Muscle of leg (tissue), 16 donors: ENCODE results near the gene GBP1. TPM values are rescaled to one million over a fixed set of nuclear protein-coding genes. Genes with fewer than 3 reads are reported as not detected.

ENCODE experiments used
- DNase-seq: peaks from one replicate; pipeline ENCODE4 v3.0.0; 2013
- H3K27ac ChIP-seq: one replicate; pipeline ENCODE4 v1.5.1; 2013; ENCODE audit warnings: mild to moderate bottlenecking, low read length, control low read depth
- H3K27me3 ChIP-seq: one replicate; pipeline ENCODE4 v1.6.1; 2013; ENCODE audit warnings: low read length; ENCODE audit not compliant: control insufficient read depth, insufficient read depth
- H3K36me3 ChIP-seq: one replicate; pipeline ENCODE4 v1.6.1; 2013; ENCODE audit warnings: low read length; ENCODE audit not compliant: control insufficient read depth, insufficient read depth
- H3K4me1 ChIP-seq: one replicate; pipeline ENCODE4 v1.6.1; 2013; ENCODE audit warnings: low read length; ENCODE audit not compliant: control insufficient read depth, insufficient read depth
- H3K4me3 ChIP-seq: one replicate; pipeline ENCODE4 v1.5.1; 2013; ENCODE audit warnings: low read length, control low read depth
- H3K9me3 ChIP-seq: replicated peaks from 2 replicates; pipeline ENCODE4 v1.6.1; 2013; ENCODE audit warnings: low read depth, low read length; ENCODE audit not compliant: control insufficient read depth
- WGBS: methylation state at CpG from one replicate; pipeline ENCODE4 v1.1.5; 2013; ENCODE audit warnings: missing lambda C conversion rate; ENCODE audit not compliant: insufficient coverage; 5-methylcytosine and 5-hydroxymethylcytosine counted together
- long read RNA-seq, 11 donors: transcript quantifications; one replicate each; lab custom pipeline, GENCODE V29; 2026
- polyA plus RNA-seq, 8 donors: library from polyadenylated mRNA; unstranded; fragments of 120-200 nt; gene quantifications; one replicate each; pipeline versions ENCODE4 v1.2.1 to v1.2.3, GENCODE V29; 2013; ENCODE audit warnings: inconsistent platforms in 1 of 8, low replicate concordance in 1 of 8; ENCODE audit not compliant: insufficient read length in 8 of 8, insufficient read depth in 1 of 8
- total RNA-seq: library from RNA; stranded (reverse); fragments of 120-200 nt; gene quantifications from one replicate; pipeline ENCODE4 v1.2.4, GENCODE V29; 2013

The GBP1 gene, protein sequence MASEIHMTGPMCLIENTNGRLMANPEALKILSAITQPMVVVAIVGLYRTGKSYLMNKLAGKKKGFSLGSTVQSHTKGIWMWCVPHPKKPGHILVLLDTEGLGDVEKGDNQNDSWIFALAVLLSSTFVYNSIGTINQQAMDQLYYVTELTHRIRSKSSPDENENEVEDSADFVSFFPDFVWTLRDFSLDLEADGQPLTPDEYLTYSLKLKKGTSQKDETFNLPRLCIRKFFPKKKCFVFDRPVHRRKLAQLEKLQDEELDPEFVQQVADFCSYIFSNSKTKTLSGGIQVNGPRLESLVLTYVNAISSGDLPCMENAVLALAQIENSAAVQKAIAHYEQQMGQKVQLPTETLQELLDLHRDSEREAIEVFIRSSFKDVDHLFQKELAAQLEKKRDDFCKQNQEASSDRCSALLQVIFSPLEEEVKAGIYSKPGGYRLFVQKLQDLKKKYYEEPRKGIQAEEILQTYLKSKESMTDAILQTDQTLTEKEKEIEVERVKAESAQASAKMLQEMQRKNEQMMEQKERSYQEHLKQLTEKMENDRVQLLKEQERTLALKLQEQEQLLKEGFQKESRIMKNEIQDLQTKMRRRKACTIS
- total RNA-seq = 7.8 TPM
- 1 to 10 TPM; 3.0 to 7.8 (median 5.8) TPM for polyA plus RNA-seq
- long read RNA-seq, donor 1, partial matches to known transcripts = 0 of 1 reads
- long read RNA-seq, donor 1, other reads (novel, unspliced or antisense) = 0 of 1 reads
- long read RNA-seq, donor 2 = 0 reads
- long read RNA-seq, donor 3, partial matches to known transcripts = 0 of 4 reads
- long read RNA-seq, donor 3, other reads (novel, unspliced or antisense) = 0 of 4 reads
- long read RNA-seq, donor 4 = 0 reads
- long read RNA-seq, donor 5 = 0 reads
- long read RNA-seq, donor 6, partial matches to known transcripts = 0 of 1 reads
- long read RNA-seq, donor 6, other reads (novel, unspliced or antisense) = 0 of 1 reads
- long read RNA-seq, donor 7, partial matches to known transcripts = 0 of 1 reads
- long read RNA-seq, donor 7, other reads (novel, unspliced or antisense) = 0 of 1 reads
- long read RNA-seq, donor 8 = 0 reads
- long read RNA-seq, donor 9, partial matches to known transcripts = 0 of 1 reads
- long read RNA-seq, donor 9, other reads (novel, unspliced or antisense) = 0 of 1 reads
- long read RNA-seq, donor 10, partial matches to known transcripts = 0 of 1 reads
- long read RNA-seq, donor 10, other reads (novel, unspliced or antisense) = 0 of 1 reads
- long read RNA-seq, donor 11 = 0 reads

GRCh38 chr1:89065079-89065868, at the start of gene GBP1:
Gene GBP1, minus strand, starts transcription at chr1:89065208. Its CDS starts 1,974 bp downstream, at chr1:89063234.
- no CpG with 5 or more reads among the region's 4 CpGs for WGBS
- Histone ChIP-seq H3K36me3 (no peaks in the 10 kb centered on the region), H3K27ac (peak within 1 kb of the TSS; percentile 92), H3K4me3 (peak within 1 kb of the TSS; percentile 41), H3K9me3 (no peaks in the 10 kb centered on the region), H3K27me3 (no peaks in the 10 kb centered on the region), H3K4me1 (peaks cover 2% of the 10 kb centered on the region)
- DNase-seq = peak; percentile 92

DNA sequence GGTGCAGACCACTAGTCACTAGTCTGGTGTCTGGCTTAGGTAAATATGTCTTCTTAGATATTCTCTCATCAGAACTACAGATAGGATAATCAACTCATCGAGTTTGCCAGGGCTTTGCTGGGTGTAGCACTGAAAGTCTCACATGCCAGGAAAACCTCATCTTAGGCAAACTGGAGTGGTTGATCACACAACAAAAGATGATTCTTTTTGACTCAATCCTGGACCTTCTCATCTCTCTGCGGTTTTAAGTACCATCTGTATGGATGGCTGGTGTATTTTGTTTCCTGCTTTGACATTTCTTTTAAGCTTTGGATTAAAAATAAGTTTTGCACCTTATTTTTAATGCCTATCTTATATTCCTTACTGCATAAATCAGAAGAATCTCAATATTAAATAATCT, 49.7 kb upstream of the GBP1 start:
- no peaks in the 10 kb centered on the region for H3K36me3 ChIP-seq
- no peaks in the 10 kb centered on the region for H3K4me1 ChIP-seq

GRCh38 chr1:89112871-89113613, 48.0 kb upstream of the GBP1 start:
- Histone ChIP-seq H3K4me1 (no peaks in the 10 kb centered on the region), H3K27ac (no peak overlapping the region), H3K27me3 (no peaks in the 10 kb centered on the region), H3K36me3 (no peaks in the 10 kb centered on the region), H3K4me3 (no peak overlapping the region), H3K9me3 (no peaks in the 10 kb centered on the region)
- 50% methylated on average over 1 of the region's 5 CpGs for WGBS
- no peak for DNase-seq

More for the DNA sequence above, 49.7 kb upstream of the GBP1 start:
- no peak overlapping the region for H3K4me3 ChIP-seq
- no peak overlapping the region for H3K27ac ChIP-seq
- WGBS = no CpG with 5 or more reads among the region's 2 CpGs
- no peak for DNase-seq
- no peaks in the 10 kb centered on the region for H3K9me3 ChIP-seq
- H3K27me3 ChIP-seq = no peaks in the 10 kb centered on the region

GRCh38 chr1:89104687-89105086, 39.7 kb upstream of the GBP1 start:
- Histone ChIP-seq H3K9me3 (no peaks in the 10 kb centered on the region), H3K4me1 (no peaks in the 10 kb centered on the region), H3K27ac (no peak overlapping the region), H3K36me3 (no peaks in the 10 kb centered on the region), H3K4me3 (no peak overlapping the region), H3K27me3 (no peaks in the 10 kb centered on the region)
- WGBS = 91% methylated on average over 14 of the region's 17 CpGs
- DNase-seq = no peak

DNA sequence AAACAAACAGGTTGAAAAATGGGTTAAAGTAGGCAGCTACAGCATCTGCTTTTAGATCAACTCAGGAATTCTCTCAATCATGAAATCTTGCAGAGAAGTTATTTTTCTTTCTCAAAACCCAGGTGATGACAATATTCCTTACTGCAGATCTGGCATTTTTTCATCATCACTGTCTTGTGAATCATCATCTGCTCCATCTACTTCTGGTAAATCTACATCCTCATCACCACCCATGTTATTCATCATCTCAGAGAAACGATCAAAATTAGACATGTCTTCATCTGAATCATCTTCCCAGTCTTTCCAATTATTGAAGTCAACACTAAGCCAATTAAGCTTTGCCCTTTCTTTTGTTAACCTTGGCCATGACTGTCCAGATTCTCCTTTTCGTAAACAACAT, 39.1 kb upstream of the GBP1 start:
- no peak for DNase-seq
- no peaks in the 10 kb centered on the region for H3K27me3 ChIP-seq
- H3K9me3 ChIP-seq = no peaks in the 10 kb centered on the region
- H3K4me3 ChIP-seq = no peak overlapping the region
- no peaks in the 10 kb centered on the region for H3K4me1 ChIP-seq
- H3K36me3 ChIP-seq = no peaks in the 10 kb centered on the region
- no peak overlapping the region for H3K27ac ChIP-seq
- 100% methylated on average over 1 of the region's 2 CpGs for WGBS

- Histone ChIP-seq H3K27ac (no peak overlapping the region), H3K27me3 (no peaks in the 10 kb centered on the region), H3K9me3 (no peaks in the 10 kb centered on the region), H3K4me3 (no peak overlapping the region), H3K4me1 (no peaks in the 10 kb centered on the region), H3K36me3 (no peaks in the 10 kb centered on the region)
- DNase-seq = no peak
These were observed 37.0 kb upstream of the GBP1 start for GRCh38 chr1:89102021-89102420.

DNA sequence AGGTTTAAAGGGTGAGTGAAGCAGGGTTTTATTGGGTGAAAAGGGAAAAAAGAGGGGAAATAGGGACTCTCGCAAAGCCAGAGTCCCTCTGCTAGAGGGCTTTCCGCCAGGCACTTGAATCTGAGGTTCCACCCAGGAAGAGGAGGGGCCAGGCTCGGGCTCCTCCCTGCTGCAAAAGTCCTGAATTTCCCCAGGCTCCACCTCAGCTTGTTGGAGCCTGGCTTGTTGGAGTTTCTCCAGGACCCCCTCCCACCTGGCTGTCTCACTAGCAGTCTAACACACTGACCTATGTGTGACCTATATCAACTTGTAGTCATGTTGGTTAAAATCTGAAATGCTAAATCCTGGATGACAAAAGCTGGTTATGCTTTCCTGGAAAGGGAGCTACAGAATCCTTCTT, 35.4 kb upstream of the GBP1 start:
- H3K36me3 ChIP-seq = no peaks in the 10 kb centered on the region
- no peak overlapping the region for H3K4me3 ChIP-seq
- 100% methylated on average over 2 of the region's 3 CpGs for WGBS
- H3K27ac ChIP-seq = no peak overlapping the region
- H3K4me1 ChIP-seq = no peaks in the 10 kb centered on the region
- H3K27me3 ChIP-seq = no peaks in the 10 kb centered on the region
- no peak for DNase-seq
- peaks cover 4% of the 10 kb centered on the region for H3K9me3 ChIP-seq

- Histone ChIP-seq H3K4me3 (no peak overlapping the region), H3K4me1 (no peaks in the 10 kb centered on the region), H3K36me3 (no peaks in the 10 kb centered on the region), H3K27ac (no peak overlapping the region), H3K9me3 (peaks cover 4% of the 10 kb centered on the region), H3K27me3 (no peaks in the 10 kb centered on the region)
- 33% methylated on average over 1 of the region's 3 CpGs for WGBS
- DNase-seq = no peak
These were observed 33.8 kb upstream of the GBP1 start for GRCh38 chr1:89098857-89099256.

DNA sequence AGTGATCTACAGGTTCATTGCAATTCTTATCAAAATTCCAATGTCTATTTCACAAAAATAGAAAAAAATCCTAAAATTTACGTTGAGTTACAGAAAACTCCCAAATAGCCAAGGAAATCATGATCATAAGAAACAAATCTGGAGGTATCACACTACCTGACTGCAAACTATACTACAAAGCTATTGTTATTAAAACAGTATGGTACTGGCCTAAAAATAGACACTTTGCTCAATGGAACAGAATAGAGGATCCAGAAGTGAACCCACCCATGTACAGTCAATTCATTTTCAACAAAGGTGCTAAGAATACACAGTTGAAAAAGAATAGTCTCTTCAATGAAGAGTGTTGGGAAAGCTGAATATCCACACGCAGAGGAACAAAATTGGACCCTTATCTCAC, 30.7 kb upstream of the GBP1 start:
- DNase-seq = no peak
- Histone ChIP-seq H3K4me1 (no peaks in the 10 kb centered on the region), H3K4me3 (no peak overlapping the region), H3K36me3 (no peaks in the 10 kb centered on the region), H3K27me3 (no peaks in the 10 kb centered on the region), H3K9me3 (peaks cover 4% of the 10 kb centered on the region), H3K27ac (no peak overlapping the region)
- WGBS = no CpG with 5 or more reads among the region's 2 CpGs
